H1 (cell line): ENCODE measurements around the gene RPS6KA5. TPM values are rescaled to one million over a fixed set of nuclear protein-coding genes. Genes with fewer than 3 reads are reported as not detected.

Source experiments
- CTCF ChIA-PET: fragments of 300-600 bp; sonication (Branson Sonifier 250); formaldehyde crosslinking; loops from one replicate; lab custom pipeline; 2021; ENCODE audit not compliant: partially characterized antibody; lab: Charles Lee
- POLR2A ChIA-PET: fragments of 300-600 bp; sonication (Branson Sonifier 250); formaldehyde crosslinking; loops from one replicate; lab custom pipeline; 2021; ENCODE audit warnings: inconsistent platforms; ENCODE audit not compliant: partially characterized antibody; lab: Charles Lee
- DNase-seq, 2 experiments: peaks; one replicate each; pipeline versions ENCODE4 v3.0.0 to v3.0.0-alpha.2; 2010 to 2022; ENCODE audit warnings: low spot score in 2 of 2, low read depth in 1 of 2, mixed read lengths in 1 of 2
- FAIRE-seq: peaks from 2 replicates; lab custom pipeline; 2011; peaks lifted over from hg19 to GRCh38; lab: Jason Lieb, UNC
- H2AFZ ChIP-seq: 2 replicates; pipeline ENCODE4 v1.8.1; 2012; ENCODE audit warnings: low read length, inconsistent platforms
- H2AK5ac ChIP-seq: 2 replicates; pipeline ENCODE4 v1.6.1; 2013; ENCODE audit warnings: low read depth, low read length
- H2BK120ac ChIP-seq: replicated peaks from 2 replicates; pipeline ENCODE3; 2013; ENCODE audit warnings: low read depth, low read length, inconsistent platforms
- H2BK12ac ChIP-seq: 2 replicates; pipeline ENCODE4 v1.6.1; 2013; ENCODE audit warnings: low read depth, low read length
- H2BK15ac ChIP-seq: 2 replicates; pipeline ENCODE4 v1.6.1; 2013; ENCODE audit warnings: low read length
- H2BK20ac ChIP-seq: 2 replicates; pipeline ENCODE4 v1.6.1; 2013; ENCODE audit warnings: low read length
- H2BK5ac ChIP-seq: 2 replicates; pipeline ENCODE4 v1.6.1; 2013; ENCODE audit warnings: low read depth, low read length
- H3K14ac ChIP-seq: 2 replicates; pipeline ENCODE4 v1.6.1; 2013; ENCODE audit warnings: inconsistent platforms; ENCODE audit not compliant: insufficient read length
- H3K18ac ChIP-seq: 2 replicates; pipeline ENCODE4 v1.6.1; 2013; ENCODE audit warnings: low read length; ENCODE audit errors: extremely low read depth
- H3K23ac ChIP-seq: 2 replicates; pipeline ENCODE4 v1.6.1; 2013; ENCODE audit warnings: inconsistent platforms; ENCODE audit not compliant: insufficient read length
- H3K23me2 ChIP-seq: 2 replicates; pipeline ENCODE4 v1.6.1; 2013; ENCODE audit warnings: low read depth, low read length
- H3K27ac ChIP-seq: 2 replicates; pipeline ENCODE4 v1.6.1; 2011; ENCODE audit warnings: low read depth, low read length, inconsistent platforms
- H3K27me3 ChIP-seq, 4 experiments: replicated peaks in 1 of 4; 1 replicate in 1 of 4; 2 replicates in 3 of 4; pipeline versions ENCODE4 v1.6.1 to v1.8.1; 2011 to 2013; ENCODE audit warnings: low read length in 3 of 4, mild to moderate bottlenecking in 3 of 4, inconsistent platforms in 2 of 4, mixed read lengths in 2 of 4, moderate library complexity in 1 of 4; ENCODE audit not compliant: control insufficient read depth in 3 of 4, insufficient read depth in 3 of 4; ENCODE audit errors: extremely low read depth in 1 of 4
- H3K36me3 ChIP-seq, 4 experiments: 2 replicates each; pipeline versions ENCODE4 v1.6.1 to v1.8.1; 2011 to 2013; ENCODE audit warnings: mild to moderate bottlenecking in 4 of 4, low read length in 3 of 4, moderate library complexity in 2 of 4, control low read depth in 1 of 4, inconsistent platforms in 1 of 4; ENCODE audit not compliant: insufficient read depth in 4 of 4, control insufficient read depth in 2 of 4
- H3K4ac ChIP-seq: replicated peaks from 2 replicates; pipeline ENCODE3; 2013; ENCODE audit warnings: low read length, low read depth, mixed read lengths, inconsistent platforms; ENCODE audit not compliant: insufficient read length
- H3K4me1 ChIP-seq, 4 experiments: replicated peaks in 1 of 4; 1 replicate in 1 of 4; 2 replicates in 3 of 4; pipeline versions ENCODE4 v1.6.1 to v1.8.1; 2011 to 2013; ENCODE audit warnings: low read length in 3 of 4, inconsistent platforms in 2 of 4, mixed read lengths in 1 of 4; ENCODE audit not compliant: insufficient read depth in 4 of 4, control insufficient read depth in 3 of 4
- H3K4me2 ChIP-seq, 2 experiments: 2 replicates each; pipeline versions ENCODE4 v1.6.1 to v1.8.1; 2011 to 2013; ENCODE audit warnings: low read depth in 2 of 2, low read length in 2 of 2, control low read depth in 1 of 2, inconsistent platforms in 1 of 2, mild to moderate bottlenecking in 1 of 2; ENCODE audit not compliant: insufficient read depth in 1 of 2
- H3K4me3 ChIP-seq, 4 experiments: fragments of 200-600, 300-600 bp in 1 of 4; sonication (generic), shearing (Covaris generic), sonication (Bioruptor Twin) in 1 of 4; 2 replicates each; pipeline versions ENCODE4 v1.5.1 to v1.8.1; 2011 to 2016; ENCODE audit warnings: low read length in 4 of 4, low read depth in 3 of 4, control low read depth in 2 of 4, inconsistent platforms in 2 of 4, mild to moderate bottlenecking in 2 of 4, mixed read lengths in 1 of 4, moderate library complexity in 1 of 4; ENCODE audit not compliant: insufficient read depth in 2 of 4; ENCODE audit errors: extremely low read depth in 1 of 4
- H3K56ac ChIP-seq: replicated peaks from 2 replicates; pipeline ENCODE3; 2013; ENCODE audit warnings: low read depth, mild to moderate bottlenecking, mixed read lengths, low read length, inconsistent platforms; ENCODE audit not compliant: insufficient read length
- H3K79me1 ChIP-seq: 2 replicates; pipeline ENCODE4 v1.6.1; 2013; ENCODE audit warnings: low read depth, low read length, control low read depth
- H3K79me2 ChIP-seq, 2 experiments: 2 replicates each; pipeline versions ENCODE4 v1.6.1 to v1.8.1; 2012 to 2013; ENCODE audit warnings: low read length in 2 of 2, mild to moderate bottlenecking in 2 of 2, inconsistent platforms in 1 of 2; ENCODE audit not compliant: insufficient read depth in 2 of 2, control insufficient read depth in 1 of 2
- H3K9ac ChIP-seq, 4 experiments: replicated peaks in 1 of 4; 1 replicate in 1 of 4; 2 replicates in 3 of 4; pipeline versions ENCODE4 v1.6.1 to v1.8.1; 2011 to 2013; ENCODE audit warnings: low read depth in 3 of 4, low read length in 3 of 4, control low read depth in 2 of 4, mild to moderate bottlenecking in 2 of 4, moderate library complexity in 2 of 4, inconsistent platforms in 1 of 4; ENCODE audit errors: extremely low read depth in 1 of 4
- H3K9me3 ChIP-seq, 2 experiments: 2 replicates each; pipeline versions ENCODE4 v1.6.1 to v1.8.1; 2012 to 2013; ENCODE audit warnings: mild to moderate bottlenecking in 2 of 2, moderate library complexity in 2 of 2, control low read depth in 1 of 2, inconsistent platforms in 1 of 2, low read depth in 1 of 2, low read length in 1 of 2, mixed read lengths in 1 of 2; ENCODE audit not compliant: insufficient read depth in 2 of 2
- H4K20me1 ChIP-seq, 2 experiments: replicated peaks in 1 of 2; 2 replicates each; pipeline versions ENCODE3 to v1.8.1; 2011 to 2013; ENCODE audit warnings: inconsistent platforms in 2 of 2, low read length in 2 of 2, mild to moderate bottlenecking in 1 of 2; ENCODE audit not compliant: insufficient read depth in 2 of 2, control insufficient read depth in 1 of 2
- H4K5ac ChIP-seq: 2 replicates; pipeline ENCODE4 v1.6.1; 2013; ENCODE audit warnings: low read length, low read depth, mixed read lengths, inconsistent platforms; ENCODE audit not compliant: insufficient read length
- H4K8ac ChIP-seq: 2 replicates; pipeline ENCODE4 v1.8.0; 2013; ENCODE audit warnings: mild to moderate bottlenecking, moderate library complexity, low read length, inconsistent platforms; ENCODE audit not compliant: insufficient read depth; ENCODE audit errors: extremely low read depth
- H4K91ac ChIP-seq: replicated peaks from 2 replicates; pipeline ENCODE3; 2013; ENCODE audit warnings: low read length, mixed read lengths, inconsistent platforms; ENCODE audit not compliant: insufficient read length
- CTCF ChIP-seq, 3 experiments: IDR thresholded peaks; 1 replicate in 2 of 3; 2 replicates in 1 of 3; pipeline versions ENCODE4 v1.5.1 to v1.6.1; 2011; ENCODE audit warnings: low read length in 3 of 3, mild to moderate bottlenecking in 3 of 3, inconsistent platforms in 2 of 3, low read depth in 1 of 3, moderate library complexity in 1 of 3; ENCODE audit not compliant: insufficient read depth in 1 of 3; ENCODE audit errors: control extremely low read depth in 1 of 3
- KDM5A ChIP-seq: fragments of 200-600 bp; IDR thresholded peaks from 2 replicates; pipeline ENCODE4 v1.7.1; 2012; ENCODE audit warnings: mild to moderate bottlenecking, low read length, inconsistent platforms, mixed read lengths
- WGBS, 2 experiments: shearing (Covaris generic) in 1 of 2; methylation state at CpG; one replicate each; pipeline versions ENCODE4 v1.1.6 to v1.1.7; 2013 to 2015; ENCODE audit warnings: low lambda C conversion rate in 2 of 2, mixed read lengths in 2 of 2, inconsistent platforms in 1 of 2, low coverage in 1 of 2, missing lambda C conversion rate in 1 of 2; ENCODE audit not compliant: insufficient replicate concordance in 2 of 2, insufficient coverage in 1 of 2, insufficient read length in 1 of 2; ENCODE audit errors: extremely low coverage in 1 of 2, missing lambda C conversion rate in 1 of 2; 5-methylcytosine and 5-hydroxymethylcytosine counted together
- polyA plus RNA-seq, 7 experiments: library from polyadenylated mRNA; depleted of rRNA in 3 of 7; stranded (reverse) in 5 of 7; unstranded in 2 of 7; fragments of >200 nt in 5 of 7; fragments of 200-250 nt in 2 of 7; gene quantifications; 1 replicate in 5 of 7; 2 replicates in 1 of 7; 4 replicates in 1 of 7; pipeline versions ENCODE4 v1.2.1 to v1.2.3, GENCODE V29; 2011 to 2013; ENCODE audit warnings: missing spikeins in 2 of 7, mixed read lengths in 2 of 7
- total RNA-seq: library from RNA; stranded (reverse); fragmentation: NEBNext Ultra II Directional; extraction: Animal tissue kit (Norgen Biotek cat#: 25700); gene quantifications from 2 replicates; pipeline ENCODE4 v1.2.1, GENCODE V29; 2021

Gene RPS6KA5
- total and polyA plus RNA-seq, 2 of the 8 experiments (the other 6 are each of a cell fraction or from before 2014, with no cell fraction given) = 0.85 to 3.1 TPM

- Histone ChIP-seq H3K9me3 (no peaks in the 10 kb centered on the region), H3K79me2 (no peaks in the 10 kb centered on the region), H2BK5ac (no peak overlapping the region), H3K27ac (no peak overlapping the region), H3K4ac (no peak overlapping the region)
- WGBS, 2 experiments = 80% methylated on average over 1 of the region's 1 CpG; no CpG with 5 or more reads in 1 of the 2 experiments
- TF ChIP-seq KDM5A = no peak
- TF ChIP-seq CTCF (IDR thresholded peaks at IDR 0.05; ENCODE audit: control extremely low read depth in 1 of 3, insufficient read depth in 1 of 3, low read depth in 1 of 3, low read length in 3 of 3) = no peak
- TF ChIP-seq, all 59 proteins: peak for 0
- Histone ChIP-seq H4K5ac (no peak overlapping the region), H4K20me1 (no peaks in the 10 kb centered on the region), H2AFZ (no peak overlapping the region), H3K56ac (no peak overlapping the region), H3K36me3 (no peaks in the 10 kb centered on the region), H4K8ac (no peak overlapping the region), H3K14ac (no peak overlapping the region), H3K4me2 (no peak overlapping the region), H3K9ac (no peak overlapping the region), H3K27me3 (no peaks in the 10 kb centered on the region), H2AK5ac (no peak overlapping the region), H3K79me1 (no peaks in the 10 kb centered on the region), H2BK120ac (no peak overlapping the region), H2BK20ac (no peak overlapping the region), H3K23ac (no peak overlapping the region), H3K18ac (no peak overlapping the region), H2BK12ac (no peak overlapping the region), H4K91ac (no peak overlapping the region), H3K23me2 (no peaks in the 10 kb centered on the region; the same call in 1 of the 2 replicates), H3K4me1 (no peaks in the 10 kb centered on the region), H3K4me3 (no peak overlapping the region), H2BK15ac (no peak overlapping the region)
- ChIA-PET CTCF (interaction anchor here (0.6 kb wide), 1 partner anchor 112 kb away, joined by 5 read pairs; no protein-coding TSS in a partner anchor), POLR2A (no interaction called here)
- DNase-seq = no peak
- no peak for FAIRE-seq
Observed at GRCh38 chr14:91015435-91015834, 45.0 kb downstream of the RPS6KA5 start.
